ENCODE data around the gene LRRC36. TPM values are rescaled to one million over a fixed set of nuclear protein-coding genes. Genes with fewer than 3 reads are reported as not detected.

Gene LRRC36
- total and polyA plus RNA-seq, 2 of the 8 experiments (the other 6 are each of a cell fraction or from before 2014, with no cell fraction given), result 0.15 TPM; not detected in 1

GRCh38 chr16:67399218-67399733 lies 72.7 kb downstream of the LRRC36 start (continued):
- TF ChIP-seq RAD21 (IDR thresholded peaks at IDR 0.05 in 1 of 2, conservative IDR thresholded peaks at IDR 0.05 in 1 of 2; ENCODE audit: low read depth in 2 of 2, low read length in 2 of 2) (peak; percentile 88 to 91), NRF1 (IDR thresholded peaks at IDR 0.05; ENCODE audit: low read depth, low read length) (no peak), E2F6 (IDR thresholded peaks at IDR 0.05) (peak; percentile 23; the same call in 1 of the 2 replicates), GTF2F1 (IDR thresholded peaks at IDR 0.05; ENCODE audit: borderline replicate concordance, low read depth, low read length) (no peak), BACH1 (IDR thresholded peaks at IDR 0.05; ENCODE audit: low read length) (no peak; the same call in 1 of the 2 replicates), MAX (IDR thresholded peaks at IDR 0.05) (no peak; the same call in 1 of the 2 replicates), YY1 (IDR thresholded peaks at IDR 0.05; ENCODE audit: low read depth, low read length) (no peak), SP1 (IDR thresholded peaks at IDR 0.05; ENCODE audit: low read depth, low read length) (no peak), CHD1 (IDR thresholded peaks at IDR 0.05; ENCODE audit: low read depth, low read length) (no peak), TAF1 (IDR thresholded peaks at IDR 0.05; ENCODE audit: low read depth, low read length) (0 out of 2 replicates have a peak, but pooled peaks have one; percentile 22), CTBP2 (IDR thresholded peaks at IDR 0.05; ENCODE audit: borderline replicate concordance, insufficient read depth, insufficient read length, low read length) (peak; percentile 63), SUZ12 (IDR thresholded peaks at IDR 0.05; ENCODE audit: low read length) (no peak), TBP (IDR thresholded peaks at IDR 0.05; ENCODE audit: low read depth, low read length) (peak; percentile 50; the same call in 1 of the 2 replicates), EGR1 (IDR thresholded peaks at IDR 0.05; ENCODE audit: borderline replicate concordance, low read depth, low read length) (no peak), BCL11A (IDR thresholded peaks at IDR 0.05; ENCODE audit: low read depth in 2 of 2, low read length in 2 of 2) (no peak)
